GM23338 (cell line): ENCODE measurements around the gene GOLGA7B. TPM values are rescaled to one million over a fixed set of nuclear protein-coding genes. Genes with fewer than 3 reads are reported as not detected.

Source experiments
- ATAC-seq: fragments of 200-7000 bp; cut with Tn5 transposase; 3 replicates; pipeline ENCODE4 v1.9.1; 2020
- DNase-seq: peaks from one replicate; pipeline ENCODE4 v3.0.0-alpha.2; 2015; ENCODE audit warnings: low spot score
- H2AFZ ChIP-seq: fragments of 200-600 bp; sonication (generic); 2 replicates; pipeline ENCODE4 v1.8.0; 2016; ENCODE audit warnings: antibody characterized with exemption, mild to moderate bottlenecking, moderate library complexity
- H3F3A ChIP-seq: fragments of 200-600 bp; sonication (generic); replicated peaks from 2 replicates; pipeline ENCODE4 v1.8.0; 2017; ENCODE audit warnings: antibody characterized with exemption, mixed run types, low read depth
- H3K27ac ChIP-seq: fragments of 200-600 bp; sonication (generic); 2 replicates; pipeline ENCODE4 v1.6.1; 2016; ENCODE audit warnings: low read depth
- H3K27me3 ChIP-seq: fragments of 200-600 bp; sonication (generic); 2 replicates; pipeline ENCODE4 v1.8.0; 2016; ENCODE audit warnings: mild to moderate bottlenecking, mixed run types, moderate library complexity; ENCODE audit not compliant: insufficient read depth
- H3K36me3 ChIP-seq: fragments of 200-600 bp; sonication (generic); 2 replicates; pipeline ENCODE4 v1.8.0; 2016; ENCODE audit warnings: mild to moderate bottlenecking; ENCODE audit not compliant: insufficient read depth
- H3K4me1 ChIP-seq: fragments of 200-600 bp; sonication (generic); 2 replicates; pipeline ENCODE4 v1.8.0; 2016; ENCODE audit warnings: mild to moderate bottlenecking, moderate library complexity; ENCODE audit not compliant: insufficient read depth
- H3K4me2 ChIP-seq: fragments of 200-600 bp; sonication (generic); 2 replicates; pipeline ENCODE4 v1.7.1; 2017; ENCODE audit warnings: mixed run types
- H3K4me3 ChIP-seq: fragments of 200-600 bp; sonication (generic); 2 replicates; pipeline ENCODE4 v1.6.1; 2016; ENCODE audit warnings: mixed run types
- H3K79me2 ChIP-seq: fragments of 200-600 bp; sonication (generic); replicated peaks from 2 replicates; pipeline ENCODE4 v1.8.0; 2017; ENCODE audit warnings: mild to moderate bottlenecking; ENCODE audit not compliant: insufficient read depth
- H3K9me2 ChIP-seq: fragments of 200-600 bp; sonication (generic); 2 replicates; pipeline ENCODE4 v1.8.0; 2017; ENCODE audit not compliant: insufficient read depth
- H4K20me1 ChIP-seq: fragments of 200-600 bp; sonication (generic); replicated peaks from 2 replicates; pipeline ENCODE4 v1.8.0; 2017; ENCODE audit warnings: mild to moderate bottlenecking; ENCODE audit not compliant: insufficient read depth
- H3K27ac Mint-ChIP-seq: 2 replicates; pipeline ENCODE4 v1.8.0; 2020; ENCODE audit warnings: inconsistent platforms, mild to moderate bottlenecking, moderate library complexity, mixed read lengths
- H3K27me3 Mint-ChIP-seq: 3 replicates; pipeline ENCODE4 v1.8.0; 2022; ENCODE audit warnings: low read depth, mild to moderate bottlenecking, moderate library complexity, mixed read lengths, inconsistent platforms; ENCODE audit not compliant: insufficient read depth, poor library complexity
- H3K36me3 Mint-ChIP-seq: 3 replicates; pipeline ENCODE4 v1.8.0; 2021; ENCODE audit warnings: low read depth, mild to moderate bottlenecking, inconsistent platforms, moderate library complexity, mixed read lengths
- H3K4me1 Mint-ChIP-seq: 3 replicates; pipeline ENCODE4 v1.8.0; 2020; ENCODE audit warnings: mild to moderate bottlenecking, inconsistent platforms, mixed read lengths
- H3K4me3 Mint-ChIP-seq: 3 replicates; pipeline ENCODE4 v1.8.0; 2021; ENCODE audit warnings: moderate library complexity, mild to moderate bottlenecking, inconsistent platforms, mixed read lengths
- H3K9me3 Mint-ChIP-seq: 3 replicates; pipeline ENCODE4 v1.8.0; 2020; ENCODE audit warnings: moderate library complexity, mild to moderate bottlenecking, inconsistent platforms, mixed read lengths
- CREB1 ChIP-seq: fragments of 250-450 bp; sonication (Bioruptor Pico); IDR thresholded peaks from 2 replicates; pipeline ENCODE4 v1.5.0; 2020; ENCODE audit warnings: low read depth, mild to moderate bottlenecking, moderate library complexity
- CTCF ChIP-seq, 2 experiments: fragments of 200-600 bp in 1 of 2; sonication (generic) in 1 of 2; conservative IDR thresholded peaks; 2 replicates each; pipeline versions ENCODE4 v1.5.1 to v1.6.1; 2016 to 2017; ENCODE audit warnings: antibody characterized with exemption in 2 of 2, low read depth in 2 of 2, mild to moderate bottlenecking in 2 of 2, moderate library complexity in 1 of 2
- ETS1 ChIP-seq: IDR thresholded peaks from 2 replicates; pipeline ENCODE4 v1.6.1; 2016; ENCODE audit warnings: antibody characterized with exemption
- EZH2 ChIP-seq: fragments of 200-600 bp; sonication (generic); IDR thresholded peaks from one replicate; pipeline ENCODE4 v1.8.0; 2017; ENCODE audit warnings: antibody characterized with exemption, mild to moderate bottlenecking, low read depth; ENCODE audit not compliant: unreplicated experiment
- JUNB ChIP-seq: IDR thresholded peaks from one replicate; pipeline ENCODE4 v1.6.1; 2016; ENCODE audit warnings: antibody characterized with exemption; ENCODE audit not compliant: unreplicated experiment
- NANOG ChIP-seq: IDR thresholded peaks from 2 replicates; pipeline ENCODE4 v1.6.1; 2016; ENCODE audit warnings: antibody characterized with exemption, borderline replicate concordance
- POLR2AphosphoS5 ChIP-seq: IDR thresholded peaks from 2 replicates; pipeline ENCODE4 v1.6.1; 2016; ENCODE audit warnings: antibody characterized with exemption, low read depth
- REST ChIP-seq: IDR thresholded peaks from one replicate; pipeline ENCODE4 v1.6.1; 2018; ENCODE audit warnings: antibody characterized with exemption; ENCODE audit not compliant: unreplicated experiment
- STAT1 ChIP-seq: IDR thresholded peaks from one replicate; pipeline ENCODE4 v1.6.1; 2016; ENCODE audit warnings: antibody characterized with exemption; ENCODE audit not compliant: unreplicated experiment
- ZNF114 ChIP-seq: fragments of 250-450 bp; sonication (Bioruptor Pico); IDR thresholded peaks from 2 replicates; pipeline ENCODE4 v1.5.0; 2020; ENCODE audit warnings: mild to moderate bottlenecking, moderate library complexity
- ZNF331 ChIP-seq: fragments of 250-450 bp; sonication (Bioruptor Pico); IDR thresholded peaks from 2 replicates; pipeline ENCODE4 v1.5.0; 2020; ENCODE audit warnings: low read depth, mild to moderate bottlenecking, moderate library complexity
- ZNF462 ChIP-seq: fragments of 250-450 bp; sonication (Bioruptor Pico); IDR thresholded peaks from 2 replicates; pipeline ENCODE4 v1.5.0; 2020; ENCODE audit warnings: mild to moderate bottlenecking, moderate library complexity
- polyA plus RNA-seq: library from polyadenylated mRNA; unstranded; fragments of >200 nt; fragmentation: Nextera tagmentation; extraction: Ambion mirVana; gene quantifications from 2 replicates; pipeline ENCODE4 v1.2.1, GENCODE V29; 2016
- total RNA-seq: library from RNA; depleted of rRNA; stranded (reverse); fragments of >200 nt; shearing (Covaris generic); gene quantifications from 2 replicates; pipeline ENCODE4 v1.2.3, GENCODE V29; 2014

GOLGA7B gene
- total and polyA plus RNA-seq, 2 experiments from 2014 or later = 0.14 to 0.15 TPM

- no peak for TF ChIP-seq CREB1
- no peak for TF ChIP-seq EZH2
Observed at GRCh38 chr10:97858001-97858439, 8.4 kb downstream of the GOLGA7B start (continued).

GRCh38 chr10:97861097-97861750, 11.6 kb downstream of the GOLGA7B start:
- H3F3A ChIP-seq = no peaks in the 10 kb centered on the region
- H3K4me3 ChIP-seq = no peak overlapping the region
- H3K27ac ChIP-seq = no peak overlapping the region
- H3K27me3 ChIP-seq = no peaks in the 10 kb centered on the region
- peaks cover 19% of the 10 kb centered on the region for H3K4me1 ChIP-seq
- H3K27ac Mint-ChIP-seq = no peak overlapping the region
- peak; percentile 48 for ATAC-seq
- no peaks in the 10 kb centered on the region for H3K79me2 ChIP-seq
- TF ChIP-seq STAT1 (no peak), EZH2 (no peak), CREB1 (no peak), CTCF (conservative IDR thresholded peaks at IDR 0.05; ENCODE audit: low read depth in 2 of 2) (no peak), JUNB (no peak), ZNF462 (CRISPR knock-in tag) (no peak), NANOG (no peak), REST (no peak), ZNF331 (CRISPR knock-in tag) (no peak), ZNF114 (no peak), ETS1 (no peak), POLR2AphosphoS5 (no peak)
- peaks cover 39% of the 10 kb centered on the region for H3K4me1 Mint-ChIP-seq
- DNase-seq = no peak
- H3K4me3 Mint-ChIP-seq = no peak overlapping the region
- H4K20me1 ChIP-seq = no peaks in the 10 kb centered on the region
- H3K36me3 Mint-ChIP-seq = no peaks in the 10 kb centered on the region
- H2AFZ ChIP-seq = peak overlapping the region; percentile 86
- no peaks in the 10 kb centered on the region for H3K9me3 Mint-ChIP-seq
- H3K27me3 Mint-ChIP-seq = peaks cover 15% of the 10 kb centered on the region
- no peaks in the 10 kb centered on the region for H3K36me3 ChIP-seq
- peak overlapping the region; percentile 42; the same call in 1 of the 2 replicates for H3K4me2 ChIP-seq
- 0 out of 2 replicates have a peak, but pooled peaks cover 1% of the 10 kb centered on the region for H3K9me2 ChIP-seq
